Liver (tissue), 9 donors: ENCODE results near the gene AEBP1. TPM values are rescaled to one million over a fixed set of nuclear protein-coding genes. Genes with fewer than 3 reads are reported as not detected.

ENCODE experiments used
- DNase-seq: peaks from one replicate; pipeline ENCODE4 v3.0.0-alpha.2; 2017; ENCODE audit warnings: low spot score
- H3K27ac ChIP-seq, 2 donors: one replicate each; pipeline ENCODE4 v1.7.0; 2013; ENCODE audit warnings: inconsistent platforms in 2 of 2, low read length in 2 of 2, control low read depth in 1 of 2, low read depth in 1 of 2, mild to moderate bottlenecking in 1 of 2
- H3K27me3 ChIP-seq, 4 donors: one replicate each; pipeline versions ENCODE4 v1.6.1 to v1.7.0; 2013; ENCODE audit warnings: low read length in 3 of 4, inconsistent platforms in 1 of 4, mild to moderate bottlenecking in 1 of 4, moderate library complexity in 1 of 4; ENCODE audit not compliant: control insufficient read depth in 4 of 4, insufficient read depth in 4 of 4
- H3K36me3 ChIP-seq, 4 donors: one replicate each; pipeline versions ENCODE4 v1.6.1 to v1.7.0; 2013; ENCODE audit warnings: low read length in 3 of 4, mild to moderate bottlenecking in 3 of 4, low read depth in 1 of 4, moderate library complexity in 1 of 4; ENCODE audit not compliant: control insufficient read depth in 4 of 4, insufficient read depth in 3 of 4
- H3K4me1 ChIP-seq, 4 donors: one replicate each; pipeline versions ENCODE4 v1.6.1 to v1.7.0; 2013; ENCODE audit warnings: low read length in 3 of 4, mild to moderate bottlenecking in 3 of 4, moderate library complexity in 1 of 4; ENCODE audit not compliant: control insufficient read depth in 4 of 4, insufficient read depth in 4 of 4
- H3K4me3 ChIP-seq, 3 donors: one replicate each; pipeline versions ENCODE4 v1.6.1 to v1.7.0; 2013; ENCODE audit warnings: low read length in 3 of 3, control low read depth in 1 of 3, low read depth in 1 of 3, mild to moderate bottlenecking in 1 of 3
- H3K9ac ChIP-seq, 2 donors: one replicate each; pipeline ENCODE4 v1.7.0; 2013; ENCODE audit warnings: low read length in 2 of 2, mild to moderate bottlenecking in 2 of 2, moderate library complexity in 2 of 2, control low read depth in 1 of 2, low read depth in 1 of 2
- H3K9me3 ChIP-seq, 4 donors: one replicate each; pipeline versions ENCODE4 v1.6.1 to v1.7.0; 2013; ENCODE audit warnings: low read length in 3 of 4; ENCODE audit not compliant: control insufficient read depth in 4 of 4
- ATF3 ChIP-seq: IDR thresholded peaks from 2 replicates; pipeline ENCODE4 v1.6.1; 2016; ENCODE audit warnings: antibody characterized with exemption
- CTCF ChIP-seq: fragments of 150-350 bp; IDR thresholded peaks from 2 replicates; pipeline ENCODE4 v1.5.1; 2017; ENCODE audit warnings: improper control_type of control experiment, low read depth, low read length; ENCODE audit not compliant: missing input control
- EGR1 ChIP-seq, 2 donors: IDR thresholded peaks; 2 replicates each; pipeline ENCODE4 v1.6.1; 2016 to 2018; ENCODE audit warnings: antibody characterized with exemption in 2 of 2, low read depth in 2 of 2
- FOXA1 ChIP-seq: IDR thresholded peaks from 2 replicates; pipeline ENCODE4 v1.6.1; 2016; ENCODE audit warnings: antibody characterized with exemption
- FOXA2 ChIP-seq: IDR thresholded peaks from 2 replicates; pipeline ENCODE4 v1.6.1; 2016; ENCODE audit warnings: antibody characterized with exemption
- GABPA ChIP-seq, 2 donors: IDR thresholded peaks in 1 of 2; conservative IDR thresholded peaks in 1 of 2; 2 replicates each; pipeline ENCODE4 v1.6.1; 2016; ENCODE audit warnings: antibody characterized with exemption in 2 of 2, mild to moderate bottlenecking in 1 of 2, moderate library complexity in 1 of 2
- HNF4A ChIP-seq, 2 donors: conservative IDR thresholded peaks; 2 replicates each; pipeline ENCODE4 v1.6.1; 2016; ENCODE audit warnings: antibody characterized with exemption in 2 of 2, mild to moderate bottlenecking in 2 of 2
- HNF4G ChIP-seq: IDR thresholded peaks from 2 replicates; pipeline ENCODE4 v1.6.1; 2016; ENCODE audit warnings: antibody characterized with exemption
- JUND ChIP-seq, 2 donors: IDR thresholded peaks; 2 replicates each; pipeline ENCODE4 v1.6.1; 2016; ENCODE audit warnings: antibody characterized with exemption in 2 of 2
- MAX ChIP-seq: IDR thresholded peaks from 2 replicates; pipeline ENCODE4 v1.6.1; 2016; ENCODE audit warnings: antibody characterized with exemption
- RAD21 ChIP-seq, 2 donors: IDR thresholded peaks; 2 replicates each; pipeline ENCODE4 v1.6.1; 2016; ENCODE audit warnings: antibody characterized with exemption in 2 of 2, mild to moderate bottlenecking in 2 of 2
- REST ChIP-seq: IDR thresholded peaks from 2 replicates; pipeline ENCODE4 v1.6.1; 2016; ENCODE audit warnings: antibody characterized with exemption, mild to moderate bottlenecking
- RXRA ChIP-seq, 2 donors: IDR thresholded peaks; 2 replicates each; pipeline ENCODE4 v1.6.1; 2017 to 2018; ENCODE audit warnings: antibody characterized with exemption in 2 of 2, mild to moderate bottlenecking in 1 of 2
- SP1 ChIP-seq: IDR thresholded peaks from 2 replicates; pipeline ENCODE4 v1.6.1; 2018; ENCODE audit warnings: antibody characterized with exemption, mild to moderate bottlenecking
- TAF1 ChIP-seq: conservative IDR thresholded peaks from 2 replicates; pipeline ENCODE4 v1.6.1; 2016; ENCODE audit warnings: antibody characterized with exemption, mild to moderate bottlenecking
- YY1 ChIP-seq: IDR thresholded peaks from 2 replicates; pipeline ENCODE4 v1.6.1; 2016; ENCODE audit warnings: antibody characterized with exemption, mild to moderate bottlenecking
- ZBTB33 ChIP-seq: IDR thresholded peaks from 2 replicates; pipeline ENCODE4 v1.6.1; 2016; ENCODE audit warnings: antibody characterized with exemption
- WGBS: extraction: QIAGEN DNeasy Blood & Tissue Kit; methylation state at CpG from one replicate; pipeline ENCODE4 v1.1.7; 2013; 5-methylcytosine and 5-hydroxymethylcytosine counted together
- polyA plus RNA-seq, 2 donors: library from polyadenylated mRNA; stranded (reverse) in 1 of 2; unstranded in 1 of 2; fragments of 200-250 nt in 1 of 2; fragments of >200 nt in 1 of 2; fragmentation: Nextera tagmentation in 1 of 2; extraction: Ambion mirVana in 1 of 2; gene quantifications; one replicate each; pipeline versions ENCODE4 v1.2.1 to v1.2.3, GENCODE V29; 2013 to 2015
- total RNA-seq, 2 donors: library from RNA; depleted of rRNA; stranded (reverse); fragments of >200 nt; gene quantifications; one replicate each; pipeline ENCODE4 v1.2.3, GENCODE V29; 2014
- donor health status: healthy.
- donor health status: healthy.
- donor health status: healthy.
- donor health status: healthy.
- donor health status: healthy.

The AEBP1 gene
- total and polyA plus RNA-seq, 4 donors: 3.4 to 13.3 (median 7.7) TPM

GRCh38 chr7:44109991-44110390, 5.8 kb downstream of the AEBP1 start:
- H3K4me1 ChIP-seq: peaks cover 0 to 4% (median 2%) of the 10 kb centered on the region in 4 donors
- no peak overlapping the region for H3K9ac ChIP-seq
- peaks cover 0 to 6% (median 1%) of the 10 kb centered on the region in 4 donors for H3K36me3 ChIP-seq
- no peaks in the 10 kb centered on the region for H3K9me3 ChIP-seq
- DNase-seq: no peak
- no peak for TF ChIP-seq SP1
- no peak for TF ChIP-seq FOXA1
- no peak for TF ChIP-seq RAD21 (IDR thresholded peaks at IDR 0.05)
- no peak for TF ChIP-seq YY1
- TF ChIP-seq EGR1 (IDR thresholded peaks at IDR 0.05; ENCODE audit: low read depth in 2 of 2): no peak
- TF ChIP-seq GABPA (IDR thresholded peaks at IDR 0.05 in 1 of 2, conservative IDR thresholded peaks at IDR 0.05 in 1 of 2): no peak
- no peak for TF ChIP-seq HNF4A (conservative IDR thresholded peaks at IDR 0.05)
- no peak for TF ChIP-seq REST
- no peak for TF ChIP-seq TAF1
- TF ChIP-seq ATF3: no peak
- TF ChIP-seq ZBTB33: no peak
- no peak for TF ChIP-seq RXRA (IDR thresholded peaks at IDR 0.05)
- no peak for TF ChIP-seq HNF4G
- TF ChIP-seq CTCF: no peak
- no peak for TF ChIP-seq FOXA2
- no peak for TF ChIP-seq MAX
- TF ChIP-seq JUND (IDR thresholded peaks at IDR 0.05): no peak
- no peak overlapping the region for H3K4me3 ChIP-seq
- 94% methylated on average over 18 of the region's 18 CpGs for WGBS
- H3K27ac ChIP-seq: no peak overlapping the region
- no peaks in the 10 kb centered on the region for H3K27me3 ChIP-seq
